NCI-H2107 treated with DMSO at 0.1 percent for 48 hours (cell line): ENCODE data around the gene XCL1.
A peak's percentile ranks its signal among the peaks of the same experiment; 100 is the strongest.
"Not testable (repeated sequence)": the region's sequence is repeated elsewhere in the genome, so short reads cannot be mapped to it uniquely, and the experiment has no call there.

Source experiments
- DNase-seq: peaks from one replicate; lab custom pipeline; 2025; ENCODE audit not compliant: unreplicated experiment; lab: John Stamatoyannopoulos, UW

Gene XCL1, protein sequence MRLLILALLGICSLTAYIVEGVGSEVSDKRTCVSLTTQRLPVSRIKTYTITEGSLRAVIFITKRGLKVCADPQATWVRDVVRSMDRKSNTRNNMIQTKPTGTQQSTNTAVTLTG

DNA sequence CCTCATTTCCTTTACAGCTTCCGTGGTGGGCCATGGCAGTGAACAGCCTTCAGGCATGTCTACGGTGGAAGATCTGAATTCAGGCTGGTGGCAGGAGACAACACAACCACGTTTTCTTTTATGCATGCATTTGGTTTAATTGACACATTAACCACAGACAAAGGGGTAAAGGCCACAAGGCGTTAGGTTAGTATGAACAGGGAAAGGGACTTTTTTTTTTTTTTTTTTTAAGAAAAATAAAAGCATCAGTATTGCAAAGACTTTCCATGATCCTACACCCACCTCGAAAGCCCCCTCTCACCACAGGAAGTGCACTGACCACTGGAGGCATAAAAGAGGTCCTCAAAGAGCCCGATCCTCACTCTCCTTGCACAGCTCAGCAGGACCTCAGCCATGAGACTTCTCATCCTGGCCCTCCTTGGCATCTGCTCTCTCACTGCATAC is at the start of gene XCL1:
XCL1 (plus strand) TSS at position 361 of the 444 bp plus-strand sequence; CDS start at position 394, 33 bp downstream.
- not testable (repeated sequence) for DNase-seq

DNA sequence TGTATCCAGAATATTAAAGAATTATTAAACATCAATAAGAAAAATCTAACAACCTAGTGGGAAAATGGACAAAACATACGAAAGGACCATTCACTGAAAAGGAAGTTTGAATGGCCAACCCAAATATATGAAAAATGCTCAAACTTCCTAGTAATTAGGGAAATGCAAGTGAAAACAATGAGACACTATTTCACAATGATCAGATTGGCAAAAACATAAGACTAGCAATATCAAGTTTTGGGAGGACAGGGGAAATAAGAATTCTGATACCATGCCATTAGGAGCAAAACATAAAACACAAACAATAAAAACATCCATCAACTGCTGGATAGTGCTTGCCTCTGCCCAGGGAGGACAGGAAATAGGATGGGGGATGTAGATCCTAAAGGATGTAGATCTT is 46.9 kb upstream of the XCL1 start:
- DNase-seq = no peak

DNA sequence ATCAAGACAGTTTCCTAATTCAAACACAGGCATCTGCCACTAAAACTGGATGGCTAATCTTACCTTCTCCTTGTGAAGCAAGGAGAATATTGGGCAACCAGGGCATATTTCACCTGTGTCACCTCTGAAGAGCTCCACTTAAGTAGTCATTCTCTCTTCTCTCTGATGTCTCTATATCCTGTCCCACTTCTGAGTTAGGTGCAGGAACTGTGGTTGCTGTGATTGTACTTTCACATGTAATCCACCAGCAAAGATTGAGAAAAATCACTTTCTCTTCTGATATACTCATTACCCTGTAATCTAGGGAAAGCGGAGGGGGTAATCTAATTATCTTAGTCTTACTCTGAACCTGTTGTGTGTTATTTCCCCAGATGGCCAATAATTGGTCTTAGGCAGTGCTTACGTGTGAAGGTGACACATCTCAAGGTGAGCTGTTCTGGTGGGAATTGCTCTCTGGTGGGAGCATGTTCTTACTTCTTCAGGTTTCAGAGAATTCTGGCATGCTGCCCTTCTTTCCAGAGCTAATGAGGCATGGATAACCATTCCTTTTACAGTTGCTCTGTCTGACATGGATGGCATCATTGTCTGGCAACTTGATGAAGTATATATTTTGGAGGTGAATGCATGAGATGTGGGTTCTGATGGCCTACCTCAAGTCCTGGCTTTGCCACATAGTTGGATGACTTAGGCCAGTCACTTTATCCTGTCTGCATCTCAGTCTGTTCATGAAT is 44.6 kb upstream of the XCL1 start:
- DNase-seq = no peak

DNA sequence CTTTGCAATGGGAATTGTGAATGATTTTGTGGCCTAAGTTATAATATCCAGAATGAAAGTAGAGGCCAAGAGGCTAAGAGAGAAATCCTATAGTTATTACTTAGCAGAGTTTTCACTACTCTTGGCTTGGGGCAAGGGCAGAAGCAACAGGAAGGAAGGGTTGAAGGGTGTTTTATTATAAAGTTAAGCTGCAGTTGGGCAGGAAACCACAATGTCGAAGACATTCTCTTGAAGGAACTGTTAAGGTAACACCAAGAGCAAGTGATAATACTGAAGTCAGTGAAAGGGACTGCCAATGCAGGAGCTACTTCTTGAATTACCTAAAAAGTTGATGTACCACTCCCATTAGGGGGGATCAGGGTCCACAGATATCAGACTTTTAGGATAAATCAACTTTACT is 40.9 kb upstream of the XCL1 start:
- no peak for DNase-seq

DNA sequence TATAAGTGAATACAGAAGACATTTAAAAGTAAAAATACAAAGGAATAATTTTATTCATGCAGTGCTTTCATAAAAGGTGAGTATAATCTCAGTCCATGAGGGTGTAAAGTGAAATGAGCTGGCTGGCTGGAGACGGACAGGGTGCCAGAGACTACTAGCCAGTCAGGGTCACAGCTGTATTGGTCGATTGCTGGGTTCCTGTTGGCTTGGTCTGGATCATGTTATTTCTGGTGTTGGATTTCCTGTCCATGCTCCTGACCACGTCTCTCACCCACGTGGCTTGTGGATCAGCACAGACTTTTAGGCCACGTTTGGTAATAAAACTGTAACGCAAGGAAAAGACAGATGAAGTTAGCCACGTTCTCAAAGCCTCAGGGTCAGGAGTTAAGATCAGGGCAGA is 35.6 kb upstream of the XCL1 start:
- not testable (repeated sequence) for DNase-seq

DNA sequence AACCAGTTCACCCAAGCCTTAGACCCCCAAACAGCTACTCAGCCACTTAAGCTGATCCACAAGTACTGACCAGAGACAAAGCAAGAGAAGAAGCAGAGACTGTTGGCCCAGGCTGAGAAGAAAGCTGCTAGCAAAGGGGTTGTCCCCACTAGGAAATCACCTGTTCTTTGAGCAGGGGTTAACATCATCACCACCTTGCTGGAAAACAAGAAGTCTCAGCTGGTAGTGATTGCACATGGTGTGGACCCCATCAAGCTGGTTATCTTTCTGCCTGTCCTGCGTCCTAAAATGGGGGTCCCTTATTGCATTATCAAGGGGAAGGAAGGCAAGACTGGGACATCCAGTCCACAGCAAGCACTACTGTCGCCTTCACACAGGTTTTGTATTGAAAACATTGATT is 33.4 kb upstream of the XCL1 start:
- not testable (repeated sequence) for DNase-seq

DNA sequence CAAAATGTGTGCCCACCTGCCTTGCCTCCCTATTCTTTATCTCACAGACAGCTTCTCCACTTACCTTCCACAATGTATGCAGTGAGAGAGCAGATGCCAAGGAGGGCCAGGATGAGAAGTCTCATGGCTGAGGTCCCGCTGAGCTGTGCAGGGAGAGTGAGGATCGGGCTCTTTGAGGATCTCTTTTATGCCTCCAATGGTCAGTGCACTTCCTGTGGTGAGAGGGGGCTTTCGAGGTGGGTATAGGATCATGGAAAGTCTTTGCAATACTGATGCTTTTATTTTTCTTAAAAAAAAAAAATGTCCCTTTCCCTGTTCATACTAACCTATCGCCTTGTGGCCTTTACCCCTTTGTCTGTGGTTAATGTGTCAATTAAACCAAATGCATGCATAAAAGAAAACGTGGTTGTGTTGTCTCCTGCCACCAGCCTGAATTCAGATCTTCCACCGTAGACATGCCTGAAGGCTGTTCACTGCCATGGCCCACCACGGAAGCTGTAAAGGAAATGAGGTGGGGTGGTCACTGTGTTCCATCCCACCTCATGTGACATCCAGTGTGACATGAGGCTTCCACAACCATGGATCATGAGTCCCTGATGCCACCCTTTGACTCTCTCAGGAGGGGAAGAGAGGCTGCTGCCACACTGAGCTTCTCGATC is 32.4 kb upstream of the XCL1 start, which contains the start of gene XCL2:
XCL2 (minus strand) TSS at position 158 of the 659 bp plus-strand sequence; CDS start at position 125, 33 bp downstream.
- not testable (repeated sequence) for DNase-seq

DNA sequence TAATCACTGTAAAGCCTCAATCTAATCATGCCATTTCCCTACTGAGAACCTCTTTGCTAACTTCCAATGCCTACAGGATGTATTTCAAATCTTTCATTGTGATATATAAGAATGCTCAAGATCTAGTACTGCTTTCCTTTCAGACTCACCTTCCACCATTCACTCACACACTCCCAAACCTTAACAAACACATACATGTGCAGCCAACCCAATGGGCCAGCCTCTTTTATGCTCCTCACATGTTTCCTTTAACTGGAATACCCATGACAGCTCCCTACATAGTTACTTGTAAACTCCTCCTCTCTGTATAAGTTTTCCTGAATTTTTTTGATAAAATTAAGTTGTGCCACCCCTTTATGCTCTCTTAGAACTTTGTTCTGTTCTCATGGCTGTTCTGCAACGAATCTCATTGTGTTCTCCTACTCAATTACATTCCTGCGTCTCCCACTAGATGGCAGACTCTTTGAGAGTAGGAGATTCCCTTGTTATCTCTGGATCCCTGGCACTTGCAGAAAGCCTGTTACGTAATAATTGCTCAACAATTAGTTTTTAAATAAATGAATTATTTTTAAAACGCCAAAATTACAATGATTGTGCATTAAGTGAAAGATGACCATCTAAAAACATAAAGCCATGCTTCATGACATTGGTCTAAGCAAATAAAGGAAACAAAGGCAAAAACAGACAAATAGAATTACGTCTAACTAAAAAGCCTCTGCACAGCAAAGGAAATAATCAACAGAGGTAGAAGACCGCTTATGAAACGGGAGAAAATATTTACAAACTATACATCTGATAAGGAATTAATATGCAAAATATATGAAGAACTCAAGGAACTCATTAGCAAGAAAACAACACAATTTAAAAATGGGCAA is 30.5 kb upstream of the XCL1 start:
- DNase-seq = peak; percentile 2

DNA sequence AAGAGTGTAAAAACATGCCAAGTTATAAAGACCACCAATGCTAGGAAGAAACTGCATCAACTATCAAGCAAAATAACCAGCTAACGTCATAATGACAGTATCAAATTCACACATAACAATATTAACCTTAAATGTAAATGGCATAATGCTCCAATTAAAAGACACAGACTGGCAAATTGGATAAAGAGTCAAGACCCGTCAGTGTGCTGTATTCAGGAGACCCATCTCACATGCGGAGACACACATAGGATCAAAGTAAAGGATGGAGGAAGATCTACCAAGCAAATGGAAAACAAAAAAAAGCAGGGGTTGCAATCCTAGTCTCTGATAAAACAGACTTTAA is 29.9 kb upstream of the XCL1 start:
- not testable (repeated sequence) for DNase-seq

DNA sequence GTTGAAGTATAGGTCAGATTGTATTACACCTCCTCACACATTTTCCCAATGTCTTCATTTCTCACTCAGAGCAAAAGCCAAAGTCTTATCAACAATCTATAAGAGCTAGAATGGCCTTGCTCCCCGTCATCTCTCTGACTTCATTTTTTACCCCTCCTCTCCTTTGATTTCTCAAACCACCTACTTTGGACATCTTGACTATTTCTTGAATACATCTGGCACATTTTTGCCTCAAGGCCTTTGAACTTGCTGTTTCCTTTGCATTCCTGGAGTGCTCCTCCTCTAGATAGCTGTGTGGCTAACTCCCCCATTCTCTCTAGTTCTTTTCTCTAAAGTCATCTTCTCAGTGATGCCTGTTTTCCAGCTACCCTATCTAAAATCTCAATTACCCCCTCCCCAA is 25.4 kb upstream of the XCL1 start:
- no peak for DNase-seq

DNA sequence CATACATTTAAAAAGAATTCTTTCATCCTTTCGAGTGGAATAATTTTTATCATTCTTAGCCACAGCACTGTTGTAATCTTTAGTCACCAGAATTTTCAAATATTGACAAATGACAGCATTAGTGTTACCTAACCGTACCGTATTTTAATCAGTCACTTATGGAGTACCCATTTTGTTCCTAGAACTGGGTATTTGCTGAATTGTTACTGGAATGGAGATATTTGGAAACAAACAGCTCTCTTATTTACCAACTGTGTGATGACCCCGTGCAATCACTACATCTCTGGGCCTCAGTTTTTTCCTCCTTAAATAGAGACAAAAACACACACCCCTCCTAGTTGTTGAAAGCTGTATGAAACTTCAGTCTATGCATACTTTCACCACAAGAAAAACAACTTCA is 24.7 kb upstream of the XCL1 start:
- no peak for DNase-seq

DNA sequence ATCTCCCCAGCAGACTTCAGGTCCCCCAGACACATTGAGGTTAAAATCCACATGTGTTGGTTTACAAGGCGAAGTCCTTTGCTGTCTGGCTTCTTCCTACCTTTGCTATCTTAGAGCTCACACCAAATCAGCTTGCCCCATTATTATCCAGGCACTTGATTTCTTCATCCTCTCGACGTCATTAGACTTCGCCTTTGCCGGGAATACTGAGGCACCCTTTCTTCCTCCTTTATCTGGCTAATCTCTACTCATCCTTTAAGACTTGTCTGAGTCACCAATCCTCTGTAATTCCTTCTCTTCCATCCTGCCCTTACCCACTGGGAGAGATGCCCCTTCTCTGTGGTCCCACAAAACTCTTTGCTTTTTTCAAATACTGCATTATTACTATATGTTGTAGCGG is 23.4 kb upstream of the XCL1 start:
- DNase-seq = no peak

DNA sequence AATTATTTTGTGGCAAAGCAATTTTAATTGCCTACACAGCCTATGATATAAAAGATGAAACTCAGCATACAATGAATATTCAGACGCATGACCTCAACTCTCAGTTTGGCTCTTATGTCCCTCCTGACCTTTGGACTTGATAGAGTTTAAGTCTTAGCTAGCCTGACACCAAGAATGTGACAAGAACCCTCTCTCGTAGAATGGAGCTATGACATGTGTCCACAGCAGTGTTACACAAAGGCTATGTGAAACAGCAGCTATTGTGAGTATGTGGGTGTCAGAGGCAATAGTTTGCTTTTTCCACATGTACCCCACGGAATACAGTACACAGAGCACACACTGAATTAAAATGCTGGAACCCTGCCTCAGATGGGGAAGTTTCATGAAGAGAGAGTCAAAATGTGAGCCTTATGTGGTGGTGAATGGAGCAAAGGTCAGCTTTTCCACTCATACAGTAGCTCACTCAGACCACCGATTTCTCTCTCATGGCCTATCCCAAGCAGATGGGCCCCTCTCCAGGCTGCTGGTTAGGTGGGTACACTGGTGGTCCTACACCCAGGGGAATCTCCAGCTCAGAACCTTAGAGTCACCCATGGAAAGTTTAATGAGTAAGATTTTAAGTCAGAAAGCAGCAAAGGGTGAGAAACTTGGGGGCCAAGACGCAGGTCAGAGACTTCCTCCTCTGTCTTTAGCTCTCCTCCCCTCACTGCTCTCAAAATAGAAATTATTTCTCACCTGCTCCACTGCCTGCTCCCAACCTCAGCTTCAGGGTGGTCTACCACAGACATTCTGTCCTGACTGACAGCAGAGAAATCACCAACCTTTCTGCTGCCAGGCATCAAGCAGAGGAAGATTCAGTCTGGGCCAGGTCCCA is 22.5 kb upstream of the XCL1 start:
- DNase-seq = no peak

DNA sequence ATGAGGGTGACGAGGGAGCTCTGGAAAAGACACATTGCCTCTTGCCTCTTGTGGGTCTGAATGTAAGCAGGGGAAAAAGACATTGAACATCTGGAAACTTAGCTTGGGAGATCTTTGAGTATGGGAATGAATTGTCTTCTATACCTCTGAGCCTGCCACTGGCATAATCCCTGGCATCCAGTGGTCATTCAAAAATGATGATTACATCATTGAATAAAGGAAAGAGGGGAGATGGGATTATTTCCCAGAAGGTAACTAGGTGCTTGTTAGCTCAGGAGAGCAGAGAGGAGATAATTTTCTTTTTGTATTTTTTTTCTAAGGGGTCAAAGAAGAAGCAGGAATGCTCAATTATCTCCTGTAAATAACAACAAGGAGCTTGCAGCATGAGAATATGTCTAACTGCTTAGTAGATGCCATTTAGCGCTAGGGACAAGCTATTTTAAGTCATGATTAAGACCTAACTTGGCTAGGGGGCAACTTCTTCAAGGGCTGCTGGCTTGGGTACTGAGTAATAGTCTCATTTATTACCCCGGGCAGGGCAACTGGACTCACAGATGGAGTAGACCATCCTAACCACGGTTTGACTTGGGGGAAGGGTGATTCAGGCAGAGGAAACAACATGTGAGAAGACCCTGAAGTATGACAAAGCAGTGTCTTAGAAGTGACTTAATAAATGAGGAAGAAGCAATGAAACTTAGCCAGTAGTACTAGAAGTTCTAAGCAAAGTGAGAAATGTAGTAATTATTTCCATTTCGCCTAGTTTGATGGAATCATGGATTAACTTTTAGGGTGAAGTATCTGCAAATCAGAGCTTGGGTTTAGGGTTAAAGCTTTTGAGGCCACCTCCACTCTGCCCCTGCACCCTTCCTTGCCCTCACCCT is 21.6 kb upstream of the XCL1 start:
- no peak for DNase-seq

DNA sequence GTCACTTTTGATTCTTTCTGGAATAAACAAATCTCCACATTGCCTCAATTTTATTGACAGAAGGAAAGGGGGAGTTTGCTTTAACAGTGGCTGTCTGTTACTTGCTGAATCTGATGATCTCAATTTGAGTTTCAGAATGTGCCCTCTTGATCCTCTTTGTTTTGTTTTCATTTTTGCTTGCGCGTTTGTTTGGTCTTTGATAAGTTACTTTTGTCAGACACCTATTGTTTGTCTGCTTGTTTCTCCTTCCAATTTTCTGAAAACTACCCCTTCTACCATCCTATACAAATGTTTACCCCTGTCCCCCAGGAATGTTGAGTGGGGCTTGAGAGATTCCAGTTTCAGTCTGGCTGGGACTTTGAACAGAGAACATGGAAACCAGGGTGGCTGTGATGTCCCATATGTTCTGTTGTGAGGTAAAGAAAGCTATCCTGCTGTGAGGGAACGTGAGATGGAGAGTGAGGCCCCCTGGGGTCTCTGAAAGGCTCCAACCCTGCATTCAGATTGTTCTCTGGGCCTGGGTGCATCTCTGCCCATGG is 20.8 kb upstream of the XCL1 start:
- no peak for DNase-seq

DNA sequence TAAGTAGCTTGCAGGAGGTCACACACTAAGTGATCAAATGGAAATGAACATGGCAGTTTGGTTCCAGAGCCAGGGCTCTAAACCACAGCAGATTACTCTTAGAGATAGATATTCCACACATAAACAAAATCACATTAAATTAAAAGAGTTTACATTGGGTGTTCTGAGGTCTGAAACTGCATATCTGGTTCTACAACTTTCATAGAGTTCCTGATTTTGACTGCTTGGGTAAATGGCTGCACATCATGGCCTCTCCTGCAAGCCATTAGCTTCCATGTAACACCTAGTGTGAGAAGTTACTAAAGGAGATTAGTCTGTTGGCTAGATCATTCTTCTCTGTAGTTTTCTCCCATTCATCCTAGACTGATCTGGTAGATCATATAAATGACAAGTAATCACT is 19.8 kb upstream of the XCL1 start:
- no peak for DNase-seq

DNA sequence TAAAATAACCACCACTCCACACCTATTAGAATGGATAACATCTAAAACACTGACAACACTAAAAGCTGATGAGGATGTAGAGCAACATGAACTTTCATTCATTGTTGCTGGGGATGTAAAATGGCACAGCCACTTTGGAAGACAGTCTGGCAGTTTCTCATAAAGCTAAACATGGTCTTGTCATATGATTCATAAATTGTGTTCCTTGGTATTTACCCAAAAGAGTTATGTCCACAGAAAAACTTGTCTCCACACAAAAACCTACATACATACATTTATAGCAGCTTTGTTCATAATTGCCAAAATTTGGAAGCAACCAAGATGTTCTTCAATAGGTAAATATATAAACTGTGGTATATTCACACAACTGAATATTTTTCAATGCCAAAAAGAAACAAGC is 16.0 kb upstream of the XCL1 start:
- DNase-seq = no peak

DNA sequence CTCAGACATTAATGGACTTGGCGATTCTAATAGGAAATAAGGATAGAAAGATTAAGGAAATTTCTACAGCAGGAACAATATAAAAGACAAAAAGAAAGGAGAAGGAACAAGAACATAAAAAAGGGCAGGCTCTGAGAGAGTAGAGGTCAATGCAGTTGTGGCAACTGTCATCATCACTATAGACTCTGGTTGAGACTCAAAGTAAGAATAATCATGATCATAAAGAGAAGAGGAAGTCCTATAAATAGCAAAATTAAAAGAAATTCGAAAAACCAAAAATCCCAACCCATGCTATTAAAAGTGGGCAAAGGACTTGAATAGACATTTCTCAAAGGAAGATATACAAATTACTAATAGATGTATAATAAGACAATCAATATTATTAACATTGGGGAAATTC is 14.4 kb upstream of the XCL1 start:
- DNase-seq = no peak

DNA sequence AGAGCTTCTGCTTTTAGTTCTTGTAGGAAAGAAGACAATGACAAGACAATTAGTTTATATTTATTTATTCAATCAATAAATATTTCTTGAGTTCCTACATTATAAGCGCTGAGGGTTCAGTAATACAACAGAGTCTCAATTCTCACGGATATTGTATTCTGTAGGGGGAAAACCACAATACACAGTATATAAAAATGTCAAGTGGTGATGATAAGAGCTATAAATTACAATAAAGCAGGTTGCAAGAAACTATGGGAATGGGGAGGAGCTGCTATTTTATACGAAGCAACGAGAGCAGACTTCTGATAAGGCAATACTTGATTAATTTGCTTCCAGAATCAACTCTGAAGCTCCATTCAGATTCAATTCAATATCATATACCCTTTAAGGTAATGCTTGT is 10.6 kb upstream of the XCL1 start:
- no peak for DNase-seq
